ENCODE measurements around the gene MDK. TPM values are rescaled to one million over a fixed set of nuclear protein-coding genes. Genes with fewer than 3 reads are reported as not detected.

The MDK gene
- total and polyA plus RNA-seq, 2 of the 4 experiments (the other 2 are of a cell fraction) = 25.8 to 377 TPM

GRCh38 chr11:46393231-46393616, 11.8 kb downstream of the MDK start:
- Histone ChIP-seq H3K23ac (ENCODE audit: low read depth, low read length) (no peak overlapping the region), H3K4ac (ENCODE audit: low read depth, low read length) (no peak overlapping the region), H2AFZ (replicated peaks; ENCODE audit: low read length, poor library complexity) (no peak overlapping the region), H2BK5ac (ENCODE audit: low read depth, low read length, poor library complexity, severe bottlenecking) (no peak overlapping the region), H4K5ac (ENCODE audit: low read depth, low read length) (no peak overlapping the region), H3K4me2 (ENCODE audit: low read depth, low read length) (no peak overlapping the region), H3K56ac (ENCODE audit: extremely low read depth, insufficient read depth, low read length) (no peak overlapping the region), H3K9ac (ENCODE audit: low read depth, low read length) (no peak overlapping the region), H3K27ac (ENCODE audit: insufficient read depth, low read length) (no peak overlapping the region), H3K4me1 (ENCODE audit: control insufficient read depth, insufficient read depth, low read length) (peaks cover 5% of the 10 kb centered on the region; the same call in 1 of the 2 replicates), H2AK9ac (replicated peaks; ENCODE audit: low read depth, low read length, poor library complexity) (no peak overlapping the region), H3K18ac (ENCODE audit: low read depth, low read length) (no peak overlapping the region), H2AK5ac (ENCODE audit: low read depth, low read length) (no peak overlapping the region), H3K36me3 (ENCODE audit: control insufficient read depth, insufficient read depth, low read length) (peaks cover 13% of the 10 kb centered on the region), H3K4me3 (ENCODE audit: insufficient read depth, low read depth, low read length) (no peak overlapping the region), H3K9me3 (ENCODE audit: control insufficient read depth, insufficient read depth, low read length) (no peaks in the 10 kb centered on the region), H3K79me1 (ENCODE audit: low read depth in 1 of 2, low read length in 2 of 2) (no peaks in the 10 kb centered on the region), H3K14ac (replicated peaks; ENCODE audit: low read depth, low read length) (no peak overlapping the region), H3K27me3 (ENCODE audit: control insufficient read depth, insufficient read depth, low read length) (peaks cover 27% of the 10 kb centered on the region), H2BK20ac (ENCODE audit: low read depth, low read length) (no peak overlapping the region), H2BK15ac (ENCODE audit: low read depth, low read length) (no peak overlapping the region), H2BK120ac (ENCODE audit: low read depth, low read length) (no peak overlapping the region), H3K9me1 (ENCODE audit: insufficient read depth, low read length) (peaks cover 5% of the 10 kb centered on the region; the same call in 1 of the 2 replicates), H4K8ac (ENCODE audit: low read depth in 2 of 2, low read length in 2 of 2) (no peak overlapping the region), H4K20me1 (ENCODE audit: insufficient read depth, low read length) (peaks cover 24% of the 10 kb centered on the region), H4K91ac (ENCODE audit: insufficient read depth, low read depth, low read length) (no peak overlapping the region)
- ChIA-PET POLR2A (ENCODE audit: unreplicated experiment) (no interaction called here), CTCF (interaction anchor here (1.1 to 1.4 kb wide), 3 partner anchors 9 to 156 kb away, joined by 3 to 7 read pairs (median 3); no protein-coding TSS in a partner anchor)
- DNase-seq (no peak), ATAC-seq (ENCODE audit: low read depth) (no peak)
- WGBS, 2 experiments (ENCODE audit: extremely low coverage in 2 of 2, insufficient read length in 1 of 2) = no CpG with 5 or more reads among the region's 4 CpGs
- TF ChIP-seq BHLHE40 (IDR thresholded peaks at IDR 0.05; ENCODE audit: low read depth, low read length) (no peak), CTCF (conservative IDR thresholded peaks at IDR 0.05; ENCODE audit: low read depth, low read length) (no peak), MAZ (IDR thresholded peaks at IDR 0.05; ENCODE audit: borderline replicate concordance, low read depth, low read length) (no peak), CEBPB (IDR thresholded peaks at IDR 0.05; ENCODE audit: low read depth, low read length) (no peak), SMC3 (IDR thresholded peaks at IDR 0.05; ENCODE audit: low read depth, low read length) (no peak)
- dilution Hi-C loops (cut with HindIII; ENCODE audit: low sequenced_read_pairs, unreplicated experiment) = no loop called here
- intact Hi-C loops (cut with micrococcal nuclease) = no loop called here
- in situ Hi-C loops (cut with MboI; ENCODE audit: low sequenced_read_pairs) = no loop called here
- no TSS peak for BruUV-seq (replicated peaks)

Measured in IMR-90 (cell line).